Measurements from ENCODE around the gene ACOXL.

ACOXL gene

DNA sequence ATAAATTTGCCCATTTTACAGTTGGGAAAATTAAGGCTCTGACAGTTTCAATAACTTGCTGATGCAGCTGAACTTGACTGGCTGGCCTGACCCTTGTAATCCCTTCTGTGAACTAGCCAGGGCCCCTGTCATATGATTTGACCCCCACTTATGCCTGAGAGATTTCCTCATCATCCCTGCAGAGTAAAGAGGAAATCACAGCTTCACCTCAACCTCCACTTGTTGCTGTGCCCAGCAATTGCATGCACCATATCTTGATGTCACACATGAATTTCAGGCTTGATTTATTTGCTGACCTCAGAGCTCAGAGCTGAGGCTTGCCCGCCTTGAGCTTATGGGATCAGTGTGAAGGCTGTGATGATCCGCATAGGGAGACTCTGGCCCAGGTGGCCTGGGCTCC, 108.1 kb downstream of the ACOXL start:
- no peak overlapping the region for H3K27ac Mint-ChIP-seq

DNA sequence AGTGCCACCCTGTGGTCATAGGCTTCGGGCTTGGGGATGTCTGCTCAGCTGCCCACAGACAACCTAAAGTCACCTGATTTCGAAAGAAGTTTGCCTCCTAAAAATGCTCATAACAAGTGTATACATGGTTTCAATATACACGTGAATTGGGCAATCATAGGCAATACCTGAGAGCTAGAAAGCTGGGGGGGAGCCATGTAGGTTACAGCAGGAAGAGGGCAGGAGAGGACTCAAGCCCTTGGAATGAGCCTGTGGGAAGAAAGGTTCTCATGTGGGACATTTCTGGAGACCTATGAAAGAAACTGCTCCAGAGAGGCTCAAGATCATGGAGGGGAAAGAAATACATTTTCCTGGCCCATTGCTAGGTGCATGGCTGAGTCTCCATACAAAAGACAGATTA, 109.7 kb downstream of the ACOXL start:
- TF ChIP-seq CTCF (IDR thresholded peaks at IDR 0.05) = no peak
- no peak for DNase-seq
- peaks cover 43% of the 10 kb centered on the region for H3K4me1 Mint-ChIP-seq
- no peak overlapping the region for H3K4me3 Mint-ChIP-seq
- no peaks in the 10 kb centered on the region for H3K9me3 Mint-ChIP-seq
- H3K27me3 Mint-ChIP-seq (ENCODE audit: low read depth, poor library complexity) = peaks cover 10% of the 10 kb centered on the region
- H3K36me3 Mint-ChIP-seq (ENCODE audit: low read depth) = no peaks in the 10 kb centered on the region
- H3K27ac Mint-ChIP-seq = no peak overlapping the region

More for the DNA sequence above, 108.1 kb downstream of the ACOXL start:
- Mint-ChIP-seq H3K36me3 (ENCODE audit: low read depth) (no peaks in the 10 kb centered on the region), H3K4me1 (peaks cover 43% of the 10 kb centered on the region), H3K9me3 (no peaks in the 10 kb centered on the region), H3K27me3 (ENCODE audit: low read depth, poor library complexity) (peaks cover 10% of the 10 kb centered on the region), H3K4me3 (no peak overlapping the region)
- TF ChIP-seq CTCF (IDR thresholded peaks at IDR 0.05) = no peak
- no peak for DNase-seq

DNA sequence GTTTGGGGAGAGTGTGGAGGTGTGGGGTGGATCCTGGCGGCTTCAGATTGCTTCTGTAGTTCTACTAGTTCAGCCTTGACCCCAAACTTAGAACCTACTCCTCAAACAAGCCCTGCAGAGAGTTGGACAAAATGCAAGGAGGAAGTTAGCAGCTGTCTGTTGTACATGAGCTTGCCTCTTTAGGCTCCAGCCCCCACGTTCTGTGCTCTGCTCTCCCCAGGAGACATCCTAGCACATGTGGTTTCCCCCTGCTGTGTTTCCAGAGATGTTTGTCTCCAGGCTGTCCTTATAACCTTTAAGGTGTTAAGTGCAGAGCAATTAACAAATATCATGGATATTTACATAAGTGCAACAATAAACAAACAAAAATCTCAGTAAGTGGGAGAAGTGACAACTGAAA, 111.1 kb downstream of the ACOXL start:
- peaks cover 6% of the 10 kb centered on the region for H3K27me3 Mint-ChIP-seq (ENCODE audit: low read depth, poor library complexity)

GRCh38 chr2:110843959-110844510, 111.7 kb downstream of the ACOXL start:
- H3K4me3 Mint-ChIP-seq = no peak overlapping the region
- no peak overlapping the region for H3K27ac Mint-ChIP-seq
- H3K9me3 Mint-ChIP-seq = no peaks in the 10 kb centered on the region
- H3K4me1 Mint-ChIP-seq = peaks cover 32% of the 10 kb centered on the region
- no peaks in the 10 kb centered on the region for H3K36me3 Mint-ChIP-seq (ENCODE audit: low read depth)
- DNase-seq = no peak
- peaks cover 6% of the 10 kb centered on the region for H3K27me3 Mint-ChIP-seq (ENCODE audit: low read depth, poor library complexity)
- TF ChIP-seq CTCF (IDR thresholded peaks at IDR 0.05) = no peak

More for the DNA sequence above, 111.1 kb downstream of the ACOXL start:
- Mint-ChIP-seq H3K4me1 (peaks cover 32% of the 10 kb centered on the region), H3K27ac (no peak overlapping the region), H3K4me3 (no peak overlapping the region), H3K36me3 (ENCODE audit: low read depth) (no peaks in the 10 kb centered on the region), H3K9me3 (no peaks in the 10 kb centered on the region)
- TF ChIP-seq CTCF (IDR thresholded peaks at IDR 0.05) = no peak
- DNase-seq = no peak

GRCh38 chr2:110847651-110848050, 115.3 kb downstream of the ACOXL start:
- Mint-ChIP-seq H3K9me3 (no peaks in the 10 kb centered on the region), H3K4me3 (no peak overlapping the region), H3K4me1 (peaks cover 26% of the 10 kb centered on the region), H3K27me3 (ENCODE audit: low read depth, poor library complexity) (peaks cover 12% of the 10 kb centered on the region), H3K36me3 (ENCODE audit: low read depth) (no peaks in the 10 kb centered on the region), H3K27ac (no peak overlapping the region)
- TF ChIP-seq CTCF (IDR thresholded peaks at IDR 0.05) = no peak
- DNase-seq = no peak

DNA sequence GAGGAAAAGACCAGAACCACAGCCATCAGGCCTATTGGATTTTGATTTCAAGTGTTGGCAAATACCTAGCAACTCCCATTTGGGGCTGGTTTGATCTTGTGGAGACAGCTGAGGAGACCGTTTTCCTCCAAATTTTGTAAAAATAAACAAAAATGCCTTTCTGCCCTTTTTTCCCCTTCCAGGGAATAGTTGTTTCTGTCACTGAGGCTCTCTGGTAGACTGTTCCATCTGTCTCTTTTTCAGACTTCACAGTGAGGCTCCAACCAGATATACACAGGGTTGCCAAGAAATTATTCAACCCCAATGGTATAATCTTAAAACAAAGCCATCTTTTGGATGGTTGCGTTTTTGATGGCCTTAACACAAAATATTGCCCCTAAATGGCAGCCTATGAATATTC, 115.7 kb downstream of the ACOXL start:
- no peaks in the 10 kb centered on the region for H3K9me3 Mint-ChIP-seq
- no peak for DNase-seq
- H3K27ac Mint-ChIP-seq = no peak overlapping the region
- TF ChIP-seq CTCF (IDR thresholded peaks at IDR 0.05) = no peak
- peaks cover 12% of the 10 kb centered on the region for H3K27me3 Mint-ChIP-seq (ENCODE audit: low read depth, poor library complexity)
- peaks cover 26% of the 10 kb centered on the region for H3K4me1 Mint-ChIP-seq
- H3K36me3 Mint-ChIP-seq (ENCODE audit: low read depth) = no peaks in the 10 kb centered on the region
- no peak overlapping the region for H3K4me3 Mint-ChIP-seq

All from nephron progenitor cell (in vitro differentiated cells).